NCI-H128 (cell line): ENCODE measurements around the gene EDN1.
"Not testable (repeated sequence)": the region's sequence is repeated elsewhere in the genome, so short reads cannot be mapped to it uniquely, and the experiment has no call there.

Experiments used
- DNase-seq: peaks from one replicate; lab custom pipeline; 2025; ENCODE audit not compliant: unreplicated experiment; lab: John Stamatoyannopoulos, UW

EDN1 gene

DNA sequence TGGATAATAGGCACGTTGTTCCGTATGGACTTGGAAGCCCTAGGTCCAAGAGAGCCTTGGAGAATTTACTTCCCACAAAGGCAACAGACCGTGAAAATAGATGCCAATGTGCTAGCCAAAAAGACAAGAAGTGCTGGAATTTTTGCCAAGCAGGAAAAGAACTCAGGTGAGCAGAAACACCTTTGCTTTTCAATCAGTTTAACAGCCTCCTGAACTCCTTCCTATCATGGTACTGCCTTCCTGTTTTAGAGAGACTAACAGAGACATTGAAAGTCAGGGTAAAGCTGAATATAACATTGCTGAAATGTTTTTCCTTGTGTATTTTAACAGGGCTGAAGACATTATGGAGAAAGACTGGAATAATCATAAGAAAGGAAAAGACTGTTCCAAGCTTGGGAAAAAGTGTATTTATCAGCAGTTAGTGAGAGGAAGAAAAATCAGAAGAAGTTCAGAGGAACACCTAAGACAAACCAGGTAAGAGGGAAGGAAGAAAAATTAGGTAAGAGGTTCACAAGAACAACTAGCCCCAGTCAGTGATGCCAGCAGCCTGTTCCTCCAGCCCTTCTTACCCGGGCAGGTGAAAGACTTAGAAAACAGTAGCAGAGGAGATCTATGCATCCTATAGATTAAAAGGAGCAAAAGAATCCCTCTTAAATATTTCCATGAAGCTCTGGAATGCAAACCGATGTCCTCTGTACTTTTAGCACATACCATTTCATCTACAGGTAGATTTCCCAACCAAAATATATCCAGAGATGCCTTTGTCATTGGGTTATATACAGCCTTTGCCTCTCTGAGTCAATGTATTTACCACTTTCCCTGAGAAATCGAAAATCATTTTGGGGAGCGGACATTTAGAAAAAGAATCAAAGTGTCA is 4.0 kb downstream of the EDN1 start:
- no peak for DNase-seq

DNA sequence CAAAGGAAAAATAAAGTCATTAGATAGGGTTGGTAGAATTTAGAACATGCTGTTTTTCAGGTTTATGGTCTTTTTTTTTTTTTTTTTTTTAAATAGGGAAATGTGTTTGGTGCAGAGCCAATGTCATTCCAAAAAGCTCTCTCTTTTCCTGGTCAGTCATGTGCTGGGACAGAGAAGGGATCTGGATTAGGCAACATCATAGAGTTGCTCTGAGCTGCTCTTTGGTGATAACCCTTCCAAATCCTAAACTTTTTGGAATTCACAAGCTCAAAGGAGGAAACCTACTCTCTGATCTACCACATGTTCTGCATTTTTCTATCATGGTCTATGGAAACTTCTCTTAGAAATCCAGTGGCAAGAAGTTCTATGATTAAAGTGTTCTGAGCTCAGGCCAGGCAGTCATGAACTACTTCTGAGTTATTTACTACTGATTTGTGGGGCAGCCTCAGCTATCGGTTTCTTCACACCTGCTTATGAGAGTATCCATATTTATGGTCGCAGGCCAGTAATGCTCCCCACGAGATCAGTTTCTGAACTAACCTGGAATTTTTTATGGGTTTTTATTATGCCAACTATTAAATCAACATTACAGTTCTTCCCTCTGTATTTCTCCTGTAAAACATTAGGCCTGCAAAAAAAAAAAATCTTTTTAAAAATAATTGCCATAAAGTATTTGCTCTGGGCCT is 4.8 kb downstream of the EDN1 start:
- DNase-seq: no peak

- DNase-seq: no peak
Measured at GRCh38 chr6:12295558-12296254, 5.5 kb downstream of the EDN1 start.

GRCh38 chr6:12296255-12296573 is 6.1 kb downstream of the EDN1 start:
- DNase-seq: no peak

DNA sequence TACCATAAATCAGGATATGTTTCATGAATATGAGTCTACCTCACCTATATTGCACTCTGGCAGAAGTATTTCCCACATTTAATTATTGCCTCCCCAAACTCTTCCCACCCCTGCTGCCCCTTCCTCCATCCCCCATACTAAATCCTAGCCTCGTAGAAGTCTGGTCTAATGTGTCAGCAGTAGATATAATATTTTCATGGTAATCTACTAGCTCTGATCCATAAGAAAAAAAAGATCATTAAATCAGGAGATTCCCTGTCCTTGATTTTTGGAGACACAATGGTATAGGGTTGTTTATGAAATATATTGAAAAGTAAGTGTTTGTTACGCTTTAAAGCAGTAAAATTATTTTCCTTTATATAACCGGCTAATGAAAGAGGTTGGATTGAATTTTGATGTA is 6.4 kb downstream of the EDN1 start:
- DNase-seq: no peak

GRCh38 chr6:12297363-12298016 is 7.3 kb downstream of the EDN1 start:
- DNase-seq: no peak

GRCh38 chr6:12298017-12298978 is 8.1 kb downstream of the EDN1 start:
- no peak for DNase-seq

DNA sequence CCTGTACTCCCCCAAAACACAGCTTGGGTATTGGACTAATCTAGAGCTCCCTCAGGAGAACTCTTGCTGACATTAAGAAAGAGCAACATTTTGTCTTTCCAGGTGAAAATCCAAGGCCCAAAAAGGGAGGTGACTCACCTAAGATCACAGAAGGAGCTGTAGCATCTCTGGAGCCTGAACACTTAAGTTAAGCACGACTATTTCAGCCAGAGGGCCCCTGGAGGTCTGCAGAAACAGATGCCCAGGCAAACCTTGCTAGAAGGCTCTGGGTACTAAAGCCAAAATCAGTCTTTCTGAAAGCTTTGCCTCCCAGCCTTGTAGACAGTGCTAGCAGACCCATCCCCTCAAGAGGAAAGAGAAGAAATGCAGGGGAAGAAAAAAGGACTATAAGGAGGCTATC is 8.8 kb downstream of the EDN1 start:
- DNase-seq: no peak

DNA sequence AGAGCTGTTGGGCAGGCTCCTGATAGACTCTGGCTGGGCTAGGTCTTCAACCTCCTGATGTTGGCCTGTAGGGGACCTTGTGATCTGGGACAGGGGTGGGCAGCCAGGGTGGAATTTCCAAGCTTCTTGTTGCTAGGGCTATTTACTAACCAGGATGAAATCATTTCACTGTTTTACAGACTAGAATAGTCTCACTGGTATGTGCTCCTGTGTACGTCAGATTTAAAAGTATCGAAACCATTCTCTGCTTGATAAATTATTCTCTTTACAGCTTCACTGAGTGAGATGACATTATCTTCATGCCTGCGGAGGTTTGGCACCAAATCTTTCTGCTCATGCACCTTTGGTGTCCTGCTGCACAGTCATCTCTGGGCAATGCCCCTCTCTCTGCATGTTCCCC is 10.9 kb downstream of the EDN1 start:
- no peak for DNase-seq

DNA sequence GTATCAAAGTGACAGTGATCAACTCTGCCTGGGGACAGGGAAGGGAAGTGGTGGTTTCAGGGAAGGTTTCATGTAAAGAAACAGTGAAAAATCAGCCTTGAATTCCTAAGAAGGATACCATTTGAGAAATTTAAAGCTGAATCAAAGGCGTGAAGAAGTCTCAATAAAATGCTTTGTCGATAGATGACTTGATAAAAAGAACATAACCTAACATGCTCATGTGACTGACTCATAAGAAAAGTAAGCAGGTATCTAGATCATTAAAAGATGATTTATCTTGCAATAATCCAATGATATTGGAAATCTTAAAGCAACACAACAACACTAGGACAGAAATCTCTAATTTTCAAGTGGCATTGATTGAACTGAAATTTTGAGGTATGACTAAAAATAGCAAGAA is 14.3 kb downstream of the EDN1 start:
- no peak for DNase-seq

GRCh38 chr6:12309070-12309469 is 18.9 kb downstream of the EDN1 start:
- DNase-seq: no peak

DNA sequence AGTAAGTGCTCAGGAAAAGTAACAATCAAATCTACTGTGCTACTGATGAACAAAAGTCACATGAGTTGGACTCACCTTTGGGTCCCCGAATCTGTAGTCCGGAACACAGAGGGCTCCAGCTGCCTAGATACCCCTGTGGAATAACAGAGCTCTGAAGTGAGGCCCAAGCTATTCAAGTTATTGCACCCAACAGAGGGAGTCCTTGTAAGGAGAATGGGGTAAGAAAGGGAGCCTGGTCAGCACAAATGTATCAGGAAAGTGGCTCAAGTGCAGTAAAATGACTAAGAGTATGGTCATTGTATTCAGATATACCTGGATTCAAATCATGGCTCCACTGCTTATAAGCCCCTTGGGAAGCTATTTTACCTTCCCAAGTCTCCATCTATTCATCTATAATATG is 20.9 kb downstream of the EDN1 start:
- DNase-seq: no peak

DNA sequence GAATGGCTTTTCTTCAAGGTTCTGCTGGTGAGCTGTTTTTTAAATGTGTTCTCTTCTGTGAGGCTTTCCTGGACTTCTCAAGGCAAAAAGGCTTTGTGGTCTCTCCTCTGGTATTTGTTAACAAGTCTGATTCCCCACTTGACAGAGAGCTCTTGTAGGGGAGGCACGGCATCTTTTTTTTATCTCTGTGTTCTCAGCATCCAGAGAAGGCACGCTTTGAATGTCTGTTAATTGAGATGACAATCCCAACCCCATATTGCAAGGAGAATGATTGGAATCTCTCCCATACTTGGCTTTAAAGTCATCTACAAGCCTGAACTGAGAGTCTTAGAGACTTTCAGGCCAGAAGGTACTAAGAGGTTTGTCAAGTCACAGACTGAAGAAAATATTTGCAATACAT is 22.6 kb downstream of the EDN1 start:
- no peak for DNase-seq

- no peak for DNase-seq
Measured at GRCh38 chr6:12313306-12313991, 23.3 kb downstream of the EDN1 start.

DNA sequence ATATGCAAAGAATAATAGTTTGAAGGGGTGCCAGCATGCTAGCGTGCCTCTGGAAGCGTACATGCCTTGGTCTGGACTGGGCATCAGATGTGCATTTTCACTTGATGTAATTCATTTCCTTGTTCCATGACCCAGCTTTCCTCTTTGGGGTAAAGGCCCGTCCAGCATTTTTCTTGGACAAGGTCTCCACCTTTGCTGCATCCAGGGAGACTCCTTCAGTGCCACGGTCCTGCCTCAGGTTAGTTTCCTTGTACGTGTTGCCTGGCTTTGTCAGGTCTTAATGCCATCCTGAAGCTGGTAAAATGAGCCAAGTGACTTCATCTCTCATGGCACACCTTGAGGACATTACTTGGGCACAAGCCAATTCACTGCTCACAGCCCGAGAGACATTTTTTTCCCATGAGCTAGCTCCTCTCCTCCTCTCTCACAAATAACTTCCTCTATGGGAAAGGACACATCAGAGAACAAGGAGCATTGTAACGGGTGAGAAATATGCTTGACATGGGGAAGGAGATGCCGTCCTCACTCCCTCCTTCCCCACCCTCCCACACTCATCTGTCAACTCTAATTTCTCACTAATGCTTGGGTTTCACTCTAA is 23.9 kb downstream of the EDN1 start:
- no peak for DNase-seq

GRCh38 chr6:12314751-12315150 is 24.6 kb downstream of the EDN1 start:
- no peak for DNase-seq

- no peak for DNase-seq
Measured at GRCh38 chr6:12315292-12316081, 25.3 kb downstream of the EDN1 start.

DNA sequence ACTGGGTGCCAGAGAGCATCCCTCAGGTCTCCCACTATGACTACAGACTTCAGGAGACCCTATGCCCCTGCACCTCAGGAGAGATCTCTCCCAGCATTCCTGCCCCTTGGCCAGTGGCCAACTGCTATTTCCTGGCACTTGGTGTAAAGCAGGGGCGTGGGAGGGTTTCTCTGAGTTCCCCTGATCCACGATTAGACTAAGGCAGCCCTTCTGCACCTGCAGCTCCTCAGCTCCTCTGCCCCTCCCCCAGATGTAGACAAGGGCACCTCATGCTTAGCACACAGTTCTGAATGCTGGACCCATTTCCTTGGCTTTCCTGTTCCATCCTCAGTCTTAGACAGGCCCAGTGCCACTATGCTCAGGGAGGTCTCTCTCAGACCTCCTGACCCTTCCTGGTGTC is 28.6 kb downstream of the EDN1 start:
- DNase-seq: no peak

GRCh38 chr6:12320074-12320473 is 29.9 kb downstream of the EDN1 start:
- DNase-seq: not testable (repeated sequence)
